ENCODE results near the gene CD276.
"Not testable (repeated sequence)": the region's sequence is repeated elsewhere in the genome, so short reads cannot be mapped to it uniquely, and the experiment has no call there.

Gene CD276

DNA sequence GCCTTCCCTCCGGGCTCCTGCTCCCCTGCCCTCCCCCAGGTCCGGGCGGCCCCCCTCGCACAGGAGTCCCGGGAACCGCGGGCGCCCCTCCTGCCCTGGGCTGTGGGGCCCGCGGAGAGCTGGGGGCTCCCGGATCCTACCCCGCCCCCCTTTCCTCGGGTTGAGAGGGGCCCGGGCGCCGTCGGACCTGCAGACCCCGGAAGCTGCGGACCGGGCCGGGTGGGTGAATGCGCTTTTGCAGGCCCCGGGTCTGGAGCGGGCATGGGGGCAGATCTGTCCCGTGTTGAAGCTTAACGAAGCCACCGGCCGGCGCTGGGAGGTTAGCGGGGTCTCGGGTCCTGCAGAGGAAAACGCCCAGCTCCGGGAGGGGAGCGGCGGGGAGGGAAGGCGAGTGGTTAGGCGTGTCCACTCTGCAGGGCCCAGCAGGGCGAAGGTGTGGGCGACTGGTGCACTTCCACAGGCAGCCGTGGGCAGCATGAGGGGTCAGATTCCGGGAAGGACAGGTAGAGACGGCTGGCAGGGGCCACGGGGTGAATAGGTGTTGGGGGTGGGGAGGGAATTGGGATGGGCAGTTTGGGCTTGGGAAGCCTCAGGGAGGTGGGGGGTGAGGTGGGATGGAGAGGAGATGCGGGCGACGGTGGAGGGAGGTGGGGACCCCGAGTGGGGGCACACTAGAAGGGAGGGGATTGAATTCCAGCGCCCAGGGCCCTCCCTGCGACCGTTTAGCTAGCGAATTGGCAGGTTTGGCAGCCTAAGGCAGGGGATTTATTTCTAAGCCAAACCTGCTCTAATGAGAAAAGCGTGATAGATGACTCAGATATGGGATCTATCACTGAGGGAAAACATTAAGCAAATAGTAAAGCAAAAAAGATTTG lies 635 bp downstream of the CD276 start:
- DNase-seq (ENCODE audit: low read depth) = no peak

DNA sequence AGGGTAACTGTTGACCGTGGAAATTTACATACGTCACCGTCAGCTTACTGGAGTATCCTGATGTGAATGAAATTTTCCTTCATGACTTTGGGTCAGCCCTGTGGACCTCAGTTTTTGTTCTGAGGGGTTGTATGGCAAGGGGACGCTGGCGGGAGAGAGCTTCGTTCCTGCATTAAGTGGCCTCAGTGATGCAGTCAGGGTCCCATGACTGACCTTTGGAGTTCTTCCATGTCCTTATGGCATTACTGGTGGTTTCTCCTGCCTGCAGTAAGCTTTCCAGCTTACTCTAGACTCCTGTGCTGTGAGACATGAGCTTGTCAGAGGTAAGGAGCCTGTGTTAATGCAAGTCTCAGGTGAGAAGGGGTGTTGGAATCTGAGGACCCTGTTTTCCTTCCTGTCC lies 1.8 kb downstream of the CD276 start:
- no peak for DNase-seq (ENCODE audit: low read depth)

DNA sequence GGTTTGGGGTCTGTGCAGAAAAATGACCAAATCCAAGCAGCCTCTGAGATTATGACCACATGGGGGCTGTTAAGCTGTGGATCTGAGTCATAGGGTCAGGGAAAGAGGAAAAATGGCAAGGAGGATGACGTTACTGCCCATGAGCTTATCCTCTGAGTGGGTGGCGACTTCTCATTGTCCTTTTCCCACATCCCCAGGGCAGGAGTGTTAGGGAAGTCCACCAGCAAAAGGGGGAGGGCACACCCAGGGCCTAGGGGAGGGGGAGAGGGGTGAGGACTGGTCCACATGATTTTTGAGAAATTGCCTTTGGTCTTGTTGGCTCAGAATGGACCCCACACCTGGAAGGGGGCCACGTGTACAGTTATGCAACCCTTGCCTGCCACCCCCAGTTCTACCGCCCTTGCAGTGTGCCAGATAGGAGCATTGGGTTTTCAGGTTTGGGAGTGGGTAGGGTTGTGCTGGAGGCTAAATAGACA lies 2.6 kb downstream of the CD276 start:
- no peak for DNase-seq (ENCODE audit: low read depth)

DNA sequence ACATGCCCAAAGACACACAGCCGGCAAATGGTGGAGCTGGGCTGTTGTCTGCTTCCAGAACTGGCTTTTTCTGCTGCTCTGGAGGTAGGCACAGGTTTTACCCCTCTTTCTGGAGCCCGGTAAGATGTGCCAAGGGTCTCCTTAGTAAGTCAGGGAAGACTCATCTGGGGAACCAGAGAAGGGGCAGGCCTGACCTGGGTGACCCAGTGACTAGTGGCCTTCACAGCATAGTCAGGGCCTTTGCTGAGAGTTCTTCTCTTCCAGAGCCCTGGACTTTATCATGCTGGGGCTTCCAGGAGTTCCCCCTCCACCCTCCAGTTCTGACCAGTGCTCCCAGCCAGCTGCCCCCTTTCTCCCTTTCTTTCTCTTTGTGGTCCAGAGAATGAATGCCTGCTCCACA lies 3.2 kb downstream of the CD276 start:
- no peak for DNase-seq (ENCODE audit: low read depth)

DNA sequence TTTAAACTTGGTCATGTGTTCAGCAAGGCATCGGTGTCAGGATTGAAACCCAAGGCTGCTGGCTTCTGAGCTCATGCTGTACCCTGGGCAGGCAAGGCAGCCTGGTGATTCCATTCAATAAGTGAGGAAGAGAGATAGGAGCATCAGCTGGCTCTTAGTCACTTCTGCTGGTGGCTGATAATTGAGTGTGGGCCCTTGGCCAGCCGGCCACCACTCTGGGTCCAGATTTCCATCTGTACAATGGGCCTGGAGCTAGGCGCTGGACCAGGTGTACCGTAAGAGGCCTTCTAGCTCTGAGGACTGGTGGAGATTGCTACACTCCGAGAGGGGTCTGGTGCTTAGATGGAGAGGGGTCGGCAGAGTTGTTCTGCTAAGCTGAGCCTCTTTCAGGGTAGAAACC lies 4.3 kb downstream of the CD276 start:
- DNase-seq (ENCODE audit: low read depth) = no peak

DNA sequence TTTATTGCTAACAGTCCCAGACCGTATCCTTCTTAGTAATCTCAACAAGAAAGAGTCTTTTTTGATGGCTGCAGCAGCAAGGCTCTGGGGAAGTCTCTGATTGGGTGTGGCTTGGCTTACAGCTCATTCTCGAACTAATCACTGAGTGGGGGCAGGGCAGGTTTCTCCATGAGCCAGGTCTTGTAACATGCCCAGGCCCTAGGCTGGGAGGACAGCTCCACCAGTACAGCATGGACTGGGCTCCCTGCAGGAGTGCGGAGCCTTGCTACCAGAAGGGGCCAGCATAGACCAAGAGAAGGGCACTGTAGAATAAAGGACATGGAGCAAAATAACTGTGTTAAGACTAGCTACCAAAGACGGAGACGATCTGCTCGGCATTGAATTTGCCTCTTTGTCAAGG lies 7.2 kb downstream of the CD276 start:
- DNase-seq (ENCODE audit: low read depth) = no peak

DNA sequence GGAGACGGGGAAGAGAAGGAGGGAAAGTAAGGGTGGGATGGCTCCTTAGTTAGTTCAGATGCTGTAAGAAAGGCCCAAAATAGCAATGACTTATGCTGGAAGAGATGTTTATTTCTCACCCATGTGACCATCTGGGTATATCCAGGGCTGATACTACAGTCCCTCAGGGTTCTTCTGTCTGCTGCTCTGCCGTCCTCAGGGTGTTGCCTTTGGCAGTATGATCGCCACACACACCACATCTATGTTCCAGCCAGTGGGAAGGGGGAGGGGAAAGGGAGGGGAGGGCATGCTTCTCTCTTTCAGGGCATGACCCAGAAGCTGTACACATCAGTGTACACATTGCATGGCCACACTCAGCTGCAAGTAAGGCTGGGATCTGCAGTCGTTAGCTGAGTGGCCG lies 10.2 kb downstream of the CD276 start:
- DNase-seq (ENCODE audit: low read depth) = no peak

DNA sequence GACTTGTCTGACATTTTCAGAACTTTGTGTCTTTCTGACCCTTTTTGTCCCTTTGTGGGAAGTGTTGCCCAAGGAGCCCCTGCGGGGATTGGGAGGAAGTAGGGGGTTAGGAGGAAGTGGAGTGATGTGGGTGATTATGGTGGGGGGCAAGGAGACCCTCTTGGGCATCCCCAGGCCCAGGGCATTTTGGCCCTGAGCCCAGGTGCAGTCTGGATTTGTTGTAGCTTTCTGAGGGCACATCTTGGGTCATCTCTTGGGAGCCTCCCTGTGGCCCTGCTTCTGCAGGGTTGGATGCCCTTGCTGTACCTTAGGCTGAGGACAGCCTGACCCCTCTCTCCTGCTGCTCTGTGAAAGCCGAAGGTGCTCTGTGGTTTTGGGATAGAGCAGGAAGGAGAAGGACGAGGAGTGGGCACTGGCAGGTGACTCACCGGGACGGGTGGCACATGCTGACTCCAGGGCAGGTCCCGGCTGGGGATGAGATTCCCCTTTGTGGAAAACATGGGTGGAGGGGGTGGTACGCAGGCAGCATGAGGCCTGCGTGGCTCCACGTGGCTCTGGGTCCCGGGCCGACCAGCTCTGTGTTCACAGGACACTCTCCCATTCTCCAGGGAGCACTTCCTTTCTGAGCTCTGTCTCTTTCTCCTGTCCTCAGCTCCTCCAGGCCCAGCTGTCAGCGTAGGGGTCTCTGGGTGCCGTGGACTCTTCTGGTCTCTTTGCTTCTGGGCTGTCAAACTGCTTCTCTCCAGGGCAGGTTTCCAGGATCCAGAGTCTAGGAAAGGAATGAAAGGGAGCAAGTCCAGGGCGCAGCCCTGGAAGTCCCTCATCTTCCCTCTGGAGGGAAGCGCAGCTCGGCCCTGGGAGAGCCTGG lies 11.8 kb downstream of the CD276 start:
- no peak for DNase-seq (ENCODE audit: low read depth)

DNA sequence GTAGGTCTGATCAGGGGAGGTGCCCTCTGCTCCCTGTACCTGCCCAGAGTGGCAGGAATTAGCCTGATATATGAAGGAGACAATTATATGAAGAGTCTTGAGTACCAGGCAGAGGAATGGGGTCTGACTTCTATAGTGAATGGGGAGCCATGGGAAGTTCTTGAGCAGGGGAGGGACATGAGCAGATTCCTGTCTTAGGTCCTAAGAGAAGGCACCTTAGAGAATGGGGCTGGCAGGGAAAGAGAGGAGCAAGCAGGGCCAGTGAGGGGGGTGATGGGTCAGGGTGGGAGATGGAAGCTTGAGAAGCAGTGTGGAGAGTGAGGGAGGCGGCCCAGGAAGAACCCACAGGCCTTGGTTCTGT lies 12.4 kb downstream of the CD276 start:
- DNase-seq (ENCODE audit: low read depth) = no peak

DNA sequence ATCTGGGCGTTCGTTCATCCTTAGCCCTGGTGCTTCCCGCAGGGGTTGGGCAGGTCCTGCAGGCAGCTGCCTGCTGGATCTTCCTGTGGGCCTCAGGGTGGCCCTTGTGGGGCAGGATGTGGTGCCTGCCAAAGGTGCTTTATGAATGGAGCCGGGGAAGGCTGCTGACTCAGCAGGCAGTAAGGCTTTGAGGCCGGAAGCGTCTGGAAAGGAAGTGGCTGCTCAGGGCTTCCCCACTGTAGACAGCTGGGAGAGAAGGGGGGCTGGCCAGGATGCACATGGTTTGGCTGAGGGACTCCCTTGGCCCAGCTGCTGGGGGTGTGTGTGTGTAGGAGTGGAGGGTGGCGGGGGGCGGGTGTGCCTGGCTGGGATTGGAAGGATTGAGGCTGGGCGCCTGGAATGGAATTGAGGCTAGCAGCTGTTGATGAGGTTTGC lies 12.9 kb downstream of the CD276 start:
- DNase-seq (ENCODE audit: low read depth) = peak; percentile 62

DNA sequence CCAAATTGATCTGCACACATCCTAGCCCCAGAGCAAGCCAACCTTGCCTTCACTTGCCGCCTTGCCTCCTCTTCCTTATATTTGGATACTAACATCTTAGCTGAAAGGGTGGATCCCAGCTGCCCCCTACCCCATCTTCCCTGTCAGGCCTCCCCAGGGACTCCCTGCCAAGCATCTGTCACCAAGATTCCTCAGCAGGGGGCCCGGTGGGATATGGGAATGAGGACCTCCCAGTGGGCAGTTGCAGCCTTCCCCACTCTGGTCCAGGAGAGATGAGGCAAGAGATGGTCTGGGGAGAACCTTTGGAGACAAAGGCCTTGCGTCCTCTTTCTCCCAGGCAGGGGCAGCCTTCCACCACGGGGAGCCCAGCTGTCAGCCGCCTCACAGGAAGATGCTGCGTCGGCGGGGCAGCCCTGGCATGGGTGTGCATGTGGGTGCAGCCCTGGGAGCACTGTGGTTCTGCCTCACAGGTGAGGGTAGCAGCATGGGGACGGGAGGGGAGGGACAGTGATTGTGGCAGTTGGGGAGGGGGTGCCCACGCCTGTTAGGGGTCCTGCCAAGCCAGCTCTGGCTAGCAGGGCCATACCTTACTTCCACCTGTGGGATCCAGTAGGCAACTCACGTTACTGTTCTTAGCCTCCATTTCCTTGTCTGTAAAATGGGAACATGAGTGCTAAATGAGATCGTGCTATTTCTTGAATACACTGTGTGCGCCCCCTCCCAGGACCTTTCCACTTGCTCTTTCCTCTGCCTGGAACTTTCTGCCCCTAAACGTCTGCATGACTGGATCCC lies 15.3 kb downstream of the CD276 start:
- no peak for DNase-seq (ENCODE audit: low read depth)

DNA sequence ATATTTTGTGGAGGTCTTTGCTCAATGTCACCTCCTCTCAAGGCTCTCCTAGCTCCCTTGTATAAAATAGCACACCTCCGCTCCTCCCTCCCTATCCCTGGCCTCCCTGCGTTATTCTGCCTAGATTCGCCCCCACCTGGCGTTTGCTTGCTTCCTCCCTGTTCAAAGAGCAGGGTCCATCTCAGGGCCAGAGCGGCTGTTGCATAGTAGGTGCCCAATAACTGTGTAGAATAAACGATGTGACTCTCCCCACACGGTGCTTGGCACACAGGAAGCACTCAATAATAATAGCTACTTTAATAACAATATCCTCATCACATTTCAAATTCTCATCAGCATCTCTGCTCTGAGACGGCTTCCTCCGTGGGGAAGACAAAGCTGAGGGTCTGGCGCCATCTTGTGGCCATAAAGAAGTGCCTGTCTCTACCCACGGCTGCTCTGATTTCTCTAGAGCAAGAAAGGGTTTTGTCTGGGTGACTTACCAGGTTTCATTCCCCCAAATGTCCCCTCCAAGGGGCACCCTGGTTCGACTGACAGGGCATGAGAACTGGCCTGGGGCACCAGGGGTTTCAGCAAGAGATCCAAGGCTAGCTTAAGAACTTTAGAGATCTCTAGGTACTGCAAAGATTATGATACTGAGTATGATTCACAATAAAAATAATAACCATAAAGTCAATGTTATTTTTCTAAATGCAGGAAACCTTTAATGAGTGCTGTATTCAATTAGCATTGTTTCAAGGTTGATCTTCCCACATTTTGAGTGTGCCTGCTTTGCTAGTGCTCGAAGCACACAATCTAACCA lies 16.1 kb downstream of the CD276 start:
- DNase-seq (ENCODE audit: low read depth) = peak; percentile 55

DNA sequence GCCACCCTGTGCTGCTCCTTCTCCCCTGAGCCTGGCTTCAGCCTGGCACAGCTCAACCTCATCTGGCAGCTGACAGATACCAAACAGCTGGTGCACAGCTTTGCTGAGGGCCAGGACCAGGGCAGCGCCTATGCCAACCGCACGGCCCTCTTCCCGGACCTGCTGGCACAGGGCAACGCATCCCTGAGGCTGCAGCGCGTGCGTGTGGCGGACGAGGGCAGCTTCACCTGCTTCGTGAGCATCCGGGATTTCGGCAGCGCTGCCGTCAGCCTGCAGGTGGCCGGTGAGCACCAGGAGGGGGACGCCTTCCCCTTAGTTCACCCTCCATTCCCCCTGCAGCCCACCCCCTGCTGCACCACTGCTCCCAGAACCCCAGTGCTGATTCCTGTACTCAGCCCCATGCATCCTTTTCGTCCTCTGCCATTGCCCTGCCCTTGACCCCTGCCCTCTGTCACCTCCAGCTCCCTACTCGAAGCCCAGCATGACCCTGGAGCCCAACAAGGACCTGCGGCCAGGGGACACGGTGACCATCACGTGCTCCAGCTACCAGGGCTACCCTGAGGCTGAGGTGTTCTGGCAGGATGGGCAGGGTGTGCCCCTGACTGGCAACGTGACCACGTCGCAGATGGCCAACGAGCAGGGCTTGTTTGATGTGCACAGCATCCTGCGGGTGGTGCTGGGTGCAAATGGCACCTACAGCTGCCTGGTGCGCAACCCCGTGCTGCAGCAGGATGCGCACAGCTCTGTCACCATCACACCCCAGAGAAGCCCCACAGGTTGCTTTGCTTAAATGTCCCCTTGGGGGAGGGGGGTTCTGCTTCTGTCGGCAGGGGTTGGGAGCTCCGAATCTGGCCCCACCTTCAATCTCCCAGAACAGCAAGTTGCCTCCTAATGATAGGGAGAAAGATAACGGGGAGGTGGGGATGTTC lies 18.4 kb downstream of the CD276 start:
- not testable (repeated sequence) for DNase-seq (ENCODE audit: low read depth)

DNA sequence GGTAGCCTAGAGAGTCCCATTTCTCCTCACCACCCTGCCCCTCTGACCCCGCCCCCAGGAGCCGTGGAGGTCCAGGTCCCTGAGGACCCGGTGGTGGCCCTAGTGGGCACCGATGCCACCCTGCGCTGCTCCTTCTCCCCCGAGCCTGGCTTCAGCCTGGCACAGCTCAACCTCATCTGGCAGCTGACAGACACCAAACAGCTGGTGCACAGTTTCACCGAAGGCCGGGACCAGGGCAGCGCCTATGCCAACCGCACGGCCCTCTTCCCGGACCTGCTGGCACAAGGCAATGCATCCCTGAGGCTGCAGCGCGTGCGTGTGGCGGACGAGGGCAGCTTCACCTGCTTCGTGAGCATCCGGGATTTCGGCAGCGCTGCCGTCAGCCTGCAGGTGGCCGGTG lies 19.4 kb downstream of the CD276 start:
- DNase-seq (ENCODE audit: low read depth) = not testable (repeated sequence)

DNA sequence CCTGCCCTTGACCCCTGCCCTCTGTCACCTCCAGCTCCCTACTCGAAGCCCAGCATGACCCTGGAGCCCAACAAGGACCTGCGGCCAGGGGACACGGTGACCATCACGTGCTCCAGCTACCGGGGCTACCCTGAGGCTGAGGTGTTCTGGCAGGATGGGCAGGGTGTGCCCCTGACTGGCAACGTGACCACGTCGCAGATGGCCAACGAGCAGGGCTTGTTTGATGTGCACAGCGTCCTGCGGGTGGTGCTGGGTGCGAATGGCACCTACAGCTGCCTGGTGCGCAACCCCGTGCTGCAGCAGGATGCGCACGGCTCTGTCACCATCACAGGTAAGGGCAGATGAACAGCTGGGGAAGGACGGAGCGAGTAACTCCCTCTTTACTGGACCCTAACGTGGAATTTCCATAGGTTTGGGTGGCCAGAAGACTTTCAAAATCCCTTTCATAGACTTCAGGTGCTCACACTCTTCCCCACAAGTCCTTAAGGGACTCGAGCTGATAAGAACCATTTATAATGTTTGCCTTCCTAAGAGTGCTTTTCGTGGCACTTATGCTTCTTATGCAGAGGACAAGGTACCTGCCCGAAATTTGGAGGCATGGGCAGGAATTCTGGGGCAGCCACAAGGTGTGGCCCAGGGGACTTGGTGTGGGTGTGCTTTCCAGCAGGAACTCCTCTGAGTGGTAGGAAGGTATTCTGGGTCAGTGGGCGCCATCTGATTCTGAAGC lies 20.1 kb downstream of the CD276 start:
- not testable (repeated sequence) for DNase-seq (ENCODE audit: low read depth)

DNA sequence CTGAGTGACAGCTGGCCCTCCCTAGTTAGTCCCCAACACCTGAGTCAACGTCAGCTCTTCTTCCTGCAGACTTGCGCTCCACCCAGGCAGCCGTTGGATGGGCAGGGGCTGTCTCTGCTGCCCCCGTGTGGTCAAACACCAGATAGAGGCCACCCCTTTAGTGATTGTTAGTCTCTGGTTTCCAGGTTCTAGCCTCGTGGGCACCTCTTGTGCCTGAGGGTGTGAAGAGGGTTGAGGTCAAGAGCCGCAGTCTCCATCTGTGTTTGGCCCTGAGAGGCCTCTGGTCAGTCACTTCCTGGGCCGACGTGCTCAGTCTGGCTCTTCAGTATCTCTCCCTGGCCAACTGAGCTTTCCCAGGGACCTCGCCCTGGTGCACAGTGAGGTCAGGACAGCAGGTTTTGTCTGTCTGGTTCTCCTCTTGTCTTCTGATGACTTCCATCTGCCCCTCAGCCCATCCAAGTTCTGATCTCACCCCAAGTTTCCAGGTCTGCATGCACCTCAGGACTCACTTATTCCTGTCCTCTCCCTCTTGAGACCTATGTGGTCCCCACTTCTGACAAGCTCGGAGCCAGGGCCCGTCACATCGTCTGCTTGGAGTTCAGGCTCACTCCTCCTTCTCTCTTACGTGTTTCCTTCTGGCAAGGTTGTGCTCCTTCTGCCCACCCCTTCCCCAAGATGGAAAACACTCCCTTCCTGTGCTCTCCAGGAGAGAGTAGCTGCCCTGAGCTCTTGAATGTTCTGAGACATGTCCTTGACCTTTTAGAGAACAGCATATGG lies 20.9 kb downstream of the CD276 start:
- DNase-seq (ENCODE audit: low read depth) = peak; percentile 54

DNA sequence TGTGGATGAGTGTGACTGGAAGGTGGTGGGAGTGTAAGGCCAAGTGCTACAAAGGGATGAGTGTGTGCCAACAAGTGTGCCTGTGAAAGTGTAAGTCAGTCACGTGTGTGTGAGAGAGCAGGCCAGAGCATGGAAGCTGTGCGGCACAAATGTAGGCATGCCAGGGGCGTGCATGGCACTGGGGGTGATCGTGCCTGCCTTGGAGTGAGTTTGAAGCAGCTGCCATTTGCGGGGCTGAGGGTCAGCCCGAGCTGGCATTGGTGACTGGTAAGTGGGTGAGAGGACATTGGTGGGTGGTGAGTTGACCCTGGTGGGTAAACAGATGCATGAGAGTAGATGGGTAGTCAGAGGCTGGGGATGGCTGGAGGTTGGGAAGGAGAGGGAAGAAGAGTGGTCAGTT lies 24.5 kb downstream of the CD276 start:
- DNase-seq (ENCODE audit: low read depth) = no peak

DNA sequence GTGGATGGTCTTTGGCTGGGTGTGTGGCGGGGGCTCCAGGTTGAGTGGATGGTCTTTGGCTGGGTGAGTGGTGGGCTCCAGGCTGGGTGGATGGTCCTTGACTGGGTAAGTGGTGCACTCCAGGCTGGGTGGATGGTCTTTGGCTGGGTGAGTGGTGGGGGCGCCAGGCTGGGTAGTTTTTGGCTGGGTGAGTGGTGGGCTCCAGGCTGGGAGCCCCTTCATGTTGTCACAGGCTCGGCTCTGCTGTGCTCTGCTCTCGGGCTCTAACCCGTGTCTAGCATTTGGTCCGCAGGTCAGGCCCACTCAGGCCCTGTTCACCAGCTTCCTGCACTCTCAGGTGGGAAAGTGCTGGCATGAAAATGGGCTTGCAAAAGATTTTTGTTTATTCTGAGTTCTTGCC lies 25.1 kb downstream of the CD276 start:
- DNase-seq (ENCODE audit: low read depth) = no peak

DNA sequence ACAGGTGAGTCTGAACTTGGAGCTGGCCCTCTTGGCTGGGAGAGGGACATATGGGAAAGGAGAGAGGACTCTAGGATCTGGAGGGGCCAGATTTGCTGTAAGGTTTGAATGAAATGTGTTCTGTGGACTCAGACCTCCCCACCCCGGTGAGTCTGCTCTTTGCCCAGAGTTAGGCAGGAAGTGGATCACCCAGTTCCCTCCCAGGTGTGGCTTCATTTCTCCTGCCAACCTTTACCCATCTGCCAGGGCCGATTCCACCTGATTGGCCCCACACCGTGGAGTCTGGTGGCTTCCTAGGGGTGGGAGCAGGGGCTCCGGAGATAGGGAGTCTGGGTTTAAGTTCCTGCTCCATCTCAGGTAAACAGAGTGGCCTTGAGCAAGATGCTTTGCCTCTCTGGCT lies 25.5 kb downstream of the CD276 start:
- DNase-seq (ENCODE audit: low read depth) = no peak

All from stimulated activated CD8-positive, alpha-beta memory T cell treated with anti-CD3 and anti-CD28 coated beads, Interleukin-4, amount 100 ng/mL, for 24 hours (primary cell).